Activated CD4-positive, alpha-beta memory T cell treated with anti-CD3 and anti-CD28 coated beads, Interleukin-2, amount 10 ng/mL, durations not matched to agents 7 days and 5 days (primary cell): ENCODE results near the gene PTCH1. TPM values are rescaled to one million over a fixed set of nuclear protein-coding genes. Genes with fewer than 3 reads are reported as not detected.

ENCODE experiments used
- CTCF ChIA-PET: fragments of 350-600 bp; sonication (Branson Sonifier 250); formaldehyde crosslinking; loops from one replicate; lab custom pipeline; 2021; ENCODE audit warnings: antibody characterized with exemption, inconsistent platforms; lab: Charles Lee
- POLR2A ChIA-PET: fragments of 350-600 bp; sonication (Branson Sonifier 250); formaldehyde crosslinking; loops from one replicate; lab custom pipeline; 2021; ENCODE audit warnings: antibody characterized with exemption; lab: Charles Lee
- DNase-seq: peaks from one replicate; pipeline ENCODE4 v3.0.0-alpha.2; 2020
- H3K27ac Mint-ChIP-seq: one replicate; pipeline ENCODE4 v1.8.0; 2021; ENCODE audit warnings: mild to moderate bottlenecking, mixed read lengths
- H3K27me3 Mint-ChIP-seq: one replicate; pipeline ENCODE4 v1.8.0; 2021; ENCODE audit warnings: mixed read lengths
- H3K36me3 Mint-ChIP-seq: one replicate; pipeline ENCODE4 v1.8.0; 2021; ENCODE audit warnings: low read depth, mixed read lengths
- H3K4me1 Mint-ChIP-seq: one replicate; pipeline ENCODE4 v1.8.0; 2021; ENCODE audit warnings: mixed read lengths
- H3K4me3 Mint-ChIP-seq: one replicate; pipeline ENCODE4 v1.8.0; 2021; ENCODE audit warnings: mild to moderate bottlenecking, mixed read lengths
- H3K9me3 Mint-ChIP-seq: one replicate; pipeline ENCODE4 v1.8.0; 2021; ENCODE audit warnings: mixed read lengths
- total RNA-seq, 2 experiments: library from RNA; stranded (reverse); gene quantifications; one replicate each; pipeline ENCODE4 v1.2.3, GENCODE V29; 2021

The PTCH1 gene
- total RNA-seq, 2 experiments from 2014 or later: 17.2 to 19.2 TPM

- no peak overlapping the region for H3K27ac Mint-ChIP-seq
- POLR2A ChIA-PET: no interaction called here
- H3K27me3 Mint-ChIP-seq: peaks cover 2% of the 10 kb centered on the region
- H3K4me1 Mint-ChIP-seq: no peaks in the 10 kb centered on the region
- H3K36me3 Mint-ChIP-seq: no peaks in the 10 kb centered on the region
- no peak overlapping the region for H3K4me3 Mint-ChIP-seq
- CTCF ChIA-PET: interaction anchor here (1.0 kb wide), 1 partner anchor 58 kb away, joined by 3 read pairs; no protein-coding TSS in a partner anchor
- H3K9me3 Mint-ChIP-seq: no peaks in the 10 kb centered on the region
- DNase-seq: no peak
Observed at GRCh38 chr9:95437559-95437958, 79.2 kb downstream of the PTCH1 start.

GRCh38 chr9:95436416-95436815, 80.4 kb downstream of the PTCH1 start:
- ChIA-PET CTCF (no interaction called here), POLR2A (no interaction called here)
- no peak overlapping the region for H3K27ac Mint-ChIP-seq

GRCh38 chr9:95435074-95435728, 81.6 kb downstream of the PTCH1 start:
- Mint-ChIP-seq H3K9me3 (peaks cover 6% of the 10 kb centered on the region), H3K4me1 (no peaks in the 10 kb centered on the region), H3K27ac (no peak overlapping the region), H3K27me3 (peaks cover 2% of the 10 kb centered on the region), H3K4me3 (no peak overlapping the region), H3K36me3 (no peaks in the 10 kb centered on the region)
- DNase-seq: no peak
- CTCF ChIA-PET: no interaction called here
- POLR2A ChIA-PET: no interaction called here

More at GRCh38 chr9:95436416-95436815, 80.4 kb downstream of the PTCH1 start:
- no peak for DNase-seq
- H3K4me1 Mint-ChIP-seq: no peaks in the 10 kb centered on the region
- no peak overlapping the region for H3K4me3 Mint-ChIP-seq
- H3K27me3 Mint-ChIP-seq: peaks cover 2% of the 10 kb centered on the region
- peaks cover 2% of the 10 kb centered on the region for H3K9me3 Mint-ChIP-seq
- H3K36me3 Mint-ChIP-seq: no peaks in the 10 kb centered on the region

- H3K27me3 Mint-ChIP-seq: peaks cover 1% of the 10 kb centered on the region
- no peak overlapping the region for H3K27ac Mint-ChIP-seq
- DNase-seq: no peak
- no peaks in the 10 kb centered on the region for H3K4me1 Mint-ChIP-seq
- POLR2A ChIA-PET: no interaction called here
- H3K4me3 Mint-ChIP-seq: no peak overlapping the region
- H3K36me3 Mint-ChIP-seq: no peaks in the 10 kb centered on the region
- CTCF ChIA-PET: no interaction called here
- peaks cover 12% of the 10 kb centered on the region for H3K9me3 Mint-ChIP-seq
Observed at GRCh38 chr9:95434116-95435073, 82.4 kb downstream of the PTCH1 start.

- H3K9me3 Mint-ChIP-seq: peaks cover 12% of the 10 kb centered on the region
- H3K36me3 Mint-ChIP-seq: no peaks in the 10 kb centered on the region
- no peaks in the 10 kb centered on the region for H3K4me1 Mint-ChIP-seq
- ChIA-PET CTCF (no interaction called here), POLR2A (no interaction called here)
- no peaks in the 10 kb centered on the region for H3K27me3 Mint-ChIP-seq
- H3K4me3 Mint-ChIP-seq: no peak overlapping the region
- no peak for DNase-seq
- no peak overlapping the region for H3K27ac Mint-ChIP-seq
Observed at GRCh38 chr9:95433096-95433819, 83.5 kb downstream of the PTCH1 start.

- H3K27ac Mint-ChIP-seq: no peak overlapping the region
- peaks cover 12% of the 10 kb centered on the region for H3K9me3 Mint-ChIP-seq
- no peak overlapping the region for H3K4me3 Mint-ChIP-seq
- no peak for DNase-seq
- ChIA-PET CTCF (no interaction called here), POLR2A (no interaction called here)
- H3K4me1 Mint-ChIP-seq: peaks cover 4% of the 10 kb centered on the region
- peaks cover 3% of the 10 kb centered on the region for H3K27me3 Mint-ChIP-seq
- no peaks in the 10 kb centered on the region for H3K36me3 Mint-ChIP-seq
Observed at GRCh38 chr9:95431286-95431685, 85.5 kb downstream of the PTCH1 start.

GRCh38 chr9:95429948-95430620, 86.7 kb downstream of the PTCH1 start:
- POLR2A ChIA-PET: no interaction called here
- Mint-ChIP-seq H3K27me3 (peaks cover 5% of the 10 kb centered on the region), H3K4me1 (peaks cover 12% of the 10 kb centered on the region), H3K9me3 (peaks cover 12% of the 10 kb centered on the region), H3K27ac (no peak overlapping the region), H3K36me3 (no peaks in the 10 kb centered on the region), H3K4me3 (no peak overlapping the region)
- no peak for DNase-seq
- CTCF ChIA-PET: no interaction called here

- Mint-ChIP-seq H3K4me1 (peaks cover 16% of the 10 kb centered on the region), H3K27me3 (peaks cover 5% of the 10 kb centered on the region), H3K4me3 (no peak overlapping the region), H3K9me3 (peaks cover 12% of the 10 kb centered on the region), H3K27ac (no peak overlapping the region), H3K36me3 (no peaks in the 10 kb centered on the region)
- POLR2A ChIA-PET: no interaction called here
- no peak for DNase-seq
- CTCF ChIA-PET: no interaction called here
Observed at GRCh38 chr9:95429096-95429495, 87.7 kb downstream of the PTCH1 start.

- peaks cover 26% of the 10 kb centered on the region for H3K9me3 Mint-ChIP-seq
- H3K36me3 Mint-ChIP-seq: peaks cover 13% of the 10 kb centered on the region
- DNase-seq: no peak
- peaks cover 16% of the 10 kb centered on the region for H3K4me1 Mint-ChIP-seq
- H3K27me3 Mint-ChIP-seq: peaks cover 8% of the 10 kb centered on the region
- H3K4me3 Mint-ChIP-seq: peak overlapping the region; percentile 52
- H3K27ac Mint-ChIP-seq: no peak overlapping the region
- ChIA-PET CTCF (no interaction called here), POLR2A (interaction anchor here (1.6 kb wide), 1 partner anchor 37 kb away, joined by 5 read pairs; no protein-coding TSS in a partner anchor)
Observed at GRCh38 chr9:95425910-95426551, 90.7 kb downstream of the PTCH1 start.

- peaks cover 11% of the 10 kb centered on the region for H3K27me3 Mint-ChIP-seq
- H3K4me3 Mint-ChIP-seq: no peak overlapping the region
- DNase-seq: no peak
- H3K9me3 Mint-ChIP-seq: peaks cover 19% of the 10 kb centered on the region
- H3K4me1 Mint-ChIP-seq: peaks cover 16% of the 10 kb centered on the region
- ChIA-PET POLR2A (no interaction called here), CTCF (no interaction called here)
- H3K36me3 Mint-ChIP-seq: peaks cover 16% of the 10 kb centered on the region
- no peak overlapping the region for H3K27ac Mint-ChIP-seq
Observed at GRCh38 chr9:95422650-95423049, 94.1 kb downstream of the PTCH1 start.

- H3K27ac Mint-ChIP-seq: no peak overlapping the region
- ChIA-PET CTCF (no interaction called here), POLR2A (no interaction called here)
- peaks cover 4% of the 10 kb centered on the region for H3K4me1 Mint-ChIP-seq
- H3K36me3 Mint-ChIP-seq: peaks cover 16% of the 10 kb centered on the region
- H3K4me3 Mint-ChIP-seq: no peak overlapping the region
- peaks cover 21% of the 10 kb centered on the region for H3K9me3 Mint-ChIP-seq
- DNase-seq: no peak
- H3K27me3 Mint-ChIP-seq: peaks cover 9% of the 10 kb centered on the region
Observed at GRCh38 chr9:95420518-95420917, 96.3 kb downstream of the PTCH1 start.

GRCh38 chr9:95419444-95419843, 97.3 kb downstream of the PTCH1 start:
- H3K4me1 Mint-ChIP-seq: peaks cover under 1% of the 10 kb centered on the region
- H3K27me3 Mint-ChIP-seq: peaks cover 9% of the 10 kb centered on the region
- no peak for DNase-seq
- H3K9me3 Mint-ChIP-seq: peaks cover 21% of the 10 kb centered on the region
- no peak overlapping the region for H3K27ac Mint-ChIP-seq
- POLR2A ChIA-PET: no interaction called here
- H3K36me3 Mint-ChIP-seq: peaks cover 16% of the 10 kb centered on the region
- CTCF ChIA-PET: no interaction called here
- no peak overlapping the region for H3K4me3 Mint-ChIP-seq
